ENCODE data around the gene GZF1.
A peak's percentile ranks its signal among the peaks of the same experiment; 100 is the strongest.

Gene GZF1

DNA sequence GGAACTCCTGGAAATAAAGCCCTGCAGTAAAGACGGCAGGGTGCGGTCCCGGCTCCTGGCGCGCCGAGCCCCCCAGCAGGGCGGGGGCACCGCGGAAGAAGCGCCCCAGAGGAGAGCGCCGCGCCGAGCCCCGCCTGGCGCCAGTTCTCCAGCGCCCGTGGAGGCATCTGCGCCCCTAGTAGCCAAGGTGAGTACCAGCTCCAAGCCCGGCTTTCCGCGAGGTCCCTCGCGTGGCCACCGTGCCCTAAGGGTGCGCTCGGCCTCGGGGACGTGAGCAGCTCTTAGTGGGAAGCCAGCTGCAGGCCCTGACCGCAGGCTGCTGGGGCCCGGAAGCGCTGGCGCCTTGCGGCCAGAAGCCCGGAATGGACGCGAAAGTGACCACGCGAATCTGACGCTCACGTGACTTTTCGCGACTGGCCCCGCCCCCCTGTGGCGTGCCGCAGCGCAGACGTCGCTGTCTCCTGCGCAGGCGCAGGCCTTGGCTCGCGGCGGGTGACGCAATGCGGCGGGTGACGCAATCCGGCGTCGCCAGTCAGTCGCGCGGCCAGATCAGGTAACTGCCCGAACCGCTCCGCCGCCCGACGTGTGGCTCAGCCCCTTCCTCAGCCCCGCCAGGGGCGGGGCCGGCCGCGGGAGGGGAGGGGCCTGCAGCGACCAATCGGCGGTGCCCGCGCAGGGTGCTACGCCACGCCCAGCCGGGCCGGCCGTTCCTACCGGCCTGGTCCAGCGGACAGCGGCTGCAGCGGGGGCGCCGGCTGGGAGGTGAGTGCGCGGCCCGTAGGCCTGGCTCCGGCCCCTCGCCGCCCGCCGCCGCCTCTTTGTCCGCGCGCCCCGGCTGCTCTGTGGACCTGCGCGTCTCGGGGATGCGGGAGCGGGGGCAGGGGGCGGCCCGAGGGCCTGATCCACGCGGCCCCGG is at the start of gene GZF1:
TSS of gene GZF1 (plus strand) at position 707 of the 916 bp plus-strand sequence. CDS start 2,202 bp downstream, outside the sequence.
- DNase-seq, result peak; percentile 97 to 98

DNA sequence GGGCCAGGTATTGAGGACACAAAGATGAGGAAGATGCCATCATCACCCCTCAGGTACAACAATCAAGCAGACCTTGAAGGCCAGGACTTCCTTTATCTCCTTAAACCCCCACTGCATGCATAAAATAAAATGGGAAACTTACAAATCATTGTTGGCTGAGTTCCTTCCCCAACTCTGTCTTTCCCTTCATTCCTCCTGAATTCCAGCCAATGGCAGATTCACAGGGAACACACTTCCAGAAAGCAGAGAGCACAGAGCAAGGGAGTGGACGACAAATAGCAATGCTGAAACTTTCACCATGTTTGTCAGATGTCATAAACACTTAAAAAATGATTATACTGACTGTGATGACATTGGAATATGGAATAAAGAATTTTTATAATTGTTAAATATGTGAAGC is 48.7 kb upstream of the GZF1 start:
- DNase-seq, result no peak

DNA sequence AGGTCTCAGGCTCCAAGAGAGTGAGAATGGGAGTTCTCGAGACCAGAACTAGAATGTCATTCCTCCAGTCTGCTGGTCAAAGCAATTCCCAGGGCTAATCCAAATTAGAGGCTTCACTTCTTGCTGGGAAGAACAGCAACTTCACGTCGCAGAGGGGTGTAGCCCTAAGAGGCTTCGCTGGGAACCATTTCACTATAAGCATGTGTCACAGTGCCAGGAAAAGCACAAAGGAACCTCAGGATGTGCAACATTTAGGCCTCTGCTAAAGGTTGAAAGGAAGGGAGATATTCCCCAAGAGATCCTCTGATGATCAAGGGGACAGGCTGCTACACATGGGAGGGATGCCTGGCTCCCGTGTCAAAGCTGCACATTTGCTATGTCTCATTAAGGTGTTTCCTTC is 47.3 kb upstream of the GZF1 start:
- no peak for DNase-seq

GRCh38 chr20:23315099-23315498 is 46.9 kb upstream of the GZF1 start:
- DNase-seq, result no peak

GRCh38 chr20:23316626-23317025 is 45.4 kb upstream of the GZF1 start:
- DNase-seq, result no peak

DNA sequence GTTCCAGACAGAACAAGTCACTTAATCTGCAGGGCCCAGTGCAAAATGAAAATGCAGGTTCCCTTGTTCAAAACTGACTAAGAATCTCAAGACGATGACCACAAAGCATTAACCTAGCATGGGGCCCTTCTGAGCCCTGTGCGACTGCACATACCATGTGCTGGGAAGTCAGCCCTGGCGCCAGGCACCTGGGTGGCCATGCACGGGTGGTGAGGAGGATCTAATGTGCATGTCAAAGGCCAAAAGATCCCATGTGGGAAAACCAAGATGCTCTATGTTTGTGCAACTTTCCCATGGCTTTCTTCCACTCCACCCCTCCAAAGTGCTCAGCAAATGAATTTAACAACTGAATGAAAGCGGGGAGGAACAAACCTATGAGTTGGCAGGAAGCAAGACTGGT is 44.9 kb upstream of the GZF1 start:
- no peak for DNase-seq

- no peak for DNase-seq
These were observed 43.6 kb upstream of the GZF1 start for GRCh38 chr20:23318347-23318746.

- DNase-seq, result no peak
These were observed 41.7 kb upstream of the GZF1 start for GRCh38 chr20:23320317-23320716.

- no peak for DNase-seq
These were observed 36.9 kb upstream of the GZF1 start for GRCh38 chr20:23325107-23325506.

- no peak for DNase-seq
These were observed 35.2 kb upstream of the GZF1 start for GRCh38 chr20:23326774-23327173.

- no peak for DNase-seq
These were observed 34.2 kb upstream of the GZF1 start for GRCh38 chr20:23327617-23328333.

GRCh38 chr20:23331450-23332350 is 30.3 kb upstream of the GZF1 start:
- no peak for DNase-seq

GRCh38 chr20:23332467-23332866 is 29.5 kb upstream of the GZF1 start:
- no peak for DNase-seq

DNA sequence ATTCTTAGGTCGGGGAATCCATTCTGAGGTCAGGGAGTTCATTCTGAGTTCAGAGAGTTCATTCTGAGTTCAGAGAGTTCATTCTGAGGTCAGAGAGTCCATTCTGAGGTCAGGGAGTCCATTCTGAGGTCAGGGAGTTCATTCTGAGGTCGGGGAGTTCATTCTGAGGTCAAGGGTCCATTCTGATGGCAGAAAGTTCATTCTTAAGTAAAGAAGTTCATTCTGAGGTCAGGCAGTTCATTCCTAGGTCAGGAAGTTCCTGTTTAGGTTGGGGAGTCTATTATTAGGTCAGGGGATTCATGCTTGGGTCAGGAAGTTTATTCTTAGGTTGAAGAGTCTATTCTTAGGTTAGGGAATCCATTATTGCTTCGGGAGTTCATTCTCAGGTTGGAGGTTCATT is 27.9 kb upstream of the GZF1 start:
- no peak for DNase-seq

DNA sequence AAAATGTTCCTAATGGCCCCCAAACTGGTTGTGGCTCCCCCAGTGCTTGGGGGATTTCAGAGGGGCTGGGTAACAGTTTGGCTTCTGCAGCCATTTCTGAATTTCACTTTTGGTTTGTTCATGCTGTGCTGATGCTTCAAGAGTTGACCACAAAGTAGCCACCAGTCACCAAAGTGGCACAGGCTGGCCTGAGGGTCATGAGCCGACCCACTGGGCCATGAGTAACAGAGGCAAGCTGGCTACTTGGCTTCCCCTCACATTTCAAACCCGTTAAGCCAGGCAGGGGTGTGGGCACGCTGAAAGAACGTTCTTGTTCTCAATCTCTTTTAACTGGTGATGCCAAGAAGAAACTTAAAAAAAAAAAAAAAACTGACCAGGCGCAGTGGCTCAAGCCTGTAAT is 26.5 kb upstream of the GZF1 start:
- no peak for DNase-seq

- no peak for DNase-seq
These were observed 25.5 kb upstream of the GZF1 start for GRCh38 chr20:23336476-23336875.

DNA sequence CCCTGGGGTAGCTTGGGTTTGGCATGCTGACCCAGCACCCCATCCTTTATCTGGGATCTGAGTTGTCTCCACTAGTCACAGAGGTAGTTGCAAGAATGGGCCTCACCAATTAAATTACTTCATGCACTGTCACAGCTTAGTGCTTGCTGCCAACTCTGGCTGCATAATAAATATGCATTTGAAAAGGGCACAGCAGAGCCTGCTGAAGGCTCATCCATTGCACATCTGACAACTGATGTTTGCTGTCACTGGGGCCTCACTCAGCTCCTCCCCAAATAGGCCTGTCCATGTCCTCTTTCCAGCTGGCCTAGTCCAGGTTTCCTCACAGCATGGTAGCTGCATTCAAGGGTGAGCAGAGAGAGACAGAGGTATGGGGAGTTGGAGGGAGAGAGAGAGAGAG is 24.7 kb upstream of the GZF1 start:
- DNase-seq, result no peak

- no peak for DNase-seq
These were observed 22.0 kb upstream of the GZF1 start for GRCh38 chr20:23339986-23340385.

GRCh38 chr20:23340524-23340923 is 21.5 kb upstream of the GZF1 start:
- DNase-seq, result peak; percentile 62 to 63

DNA sequence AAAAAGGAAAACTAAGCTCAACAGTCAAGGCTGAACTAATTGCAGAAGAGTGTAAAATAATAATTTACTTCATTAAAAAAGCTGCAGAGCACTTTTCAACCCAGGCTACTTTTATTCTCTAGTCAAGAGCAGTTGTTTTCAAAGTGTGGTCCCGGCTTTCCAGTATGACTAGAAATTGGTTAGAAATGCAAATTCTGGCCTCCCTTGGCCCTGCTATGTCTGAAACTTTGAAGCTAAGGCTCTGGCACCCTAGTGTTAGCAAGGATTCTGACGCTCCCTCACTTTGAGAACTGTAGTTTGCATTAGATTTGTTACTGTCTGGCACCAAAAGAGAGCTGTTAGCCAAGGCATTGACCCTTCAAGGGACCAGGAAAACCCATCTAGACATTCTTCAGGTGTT is 20.9 kb upstream of the GZF1 start:
- no peak for DNase-seq

DNA sequence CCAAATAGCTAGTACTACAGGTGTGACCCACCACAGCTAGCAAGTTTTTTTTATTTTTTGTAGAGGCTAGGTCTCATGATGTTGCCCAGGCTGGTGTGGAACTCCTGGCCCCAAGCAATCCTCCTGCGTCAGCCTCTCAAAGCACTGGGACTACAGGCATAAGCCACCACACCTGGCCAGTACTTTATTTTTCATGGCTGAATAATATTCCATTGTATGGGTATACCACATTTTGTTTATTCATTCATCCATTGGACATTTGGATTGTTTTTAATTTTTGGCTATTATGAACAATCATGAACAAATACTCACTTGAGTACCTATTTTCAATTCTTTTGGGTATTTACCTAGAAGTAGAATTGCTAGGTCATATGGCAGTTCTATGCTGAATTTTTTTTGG is 18.4 kb upstream of the GZF1 start:
- no peak for DNase-seq

GRCh38 chr20:23344336-23344735 is 17.6 kb upstream of the GZF1 start:
- no peak for DNase-seq

- DNase-seq, result no peak
These were observed 16.0 kb upstream of the GZF1 start for GRCh38 chr20:23346002-23346401.
